HepG2 (cell line): ENCODE data around the gene MST1. TPM values are rescaled to one million over a fixed set of nuclear protein-coding genes. Genes with fewer than 3 reads are reported as not detected.

Experiments
- ATAC-seq: fragments of 200-7000 bp; cut with Tn5 transposase; 3 replicates; pipeline ENCODE4 v1.9.1; 2020; ENCODE audit warnings: mild to moderate bottlenecking, moderate library complexity
- BruUV-seq: library from RNA; stranded (reverse); fragments of 400-500 nt; replicated peaks from 2 replicates; lab custom pipeline; 2021; lab: Mats Ljungman, UMichigan
- CTCF ChIA-PET: fragments of 300-600 bp; formaldehyde crosslinking; extraction: SDS; loops from one replicate; lab custom pipeline; 2021; ENCODE audit warnings: low total read pairs, inconsistent platforms, low intra/inter-chr PET ratio; lab: Yijun Ruan, JAX
- POLR2A ChIA-PET: fragments of 350-600 bp; sonication (Branson Sonifier 250); formaldehyde crosslinking; loops from one replicate; lab custom pipeline; 2020; ENCODE audit warnings: antibody characterized with exemption, inconsistent platforms; lab: Yijun Ruan, JAX
- DNase-seq: peaks from one replicate; pipeline ENCODE4 v3.0.0-alpha.2; 2015; ENCODE audit warnings: low spot score
- FAIRE-seq: peaks from 3 replicates; lab custom pipeline; 2011; peaks lifted over from hg19 to GRCh38; lab: Jason Lieb, UNC
- H2AFZ ChIP-seq: one replicate; pipeline ENCODE4 v1.6.1; 2011; ENCODE audit warnings: low read length, inconsistent platforms
- H3K27ac ChIP-seq: fragments of 300-600 bp; 3 replicates; pipeline ENCODE4 v1.8.0; 2011; ENCODE audit warnings: mixed run types, mild to moderate bottlenecking, mixed read lengths, low read length, inconsistent platforms; ENCODE audit not compliant: insufficient read depth; ENCODE audit errors: extremely low read length
- H3K27me3 ChIP-seq, 2 experiments: fragments of 200-600 bp in 1 of 2; 2 replicates in 1 of 2; 3 replicates in 1 of 2; pipeline versions ENCODE4 v1.6.0 to v1.8.0; 2011; ENCODE audit warnings: low read length in 2 of 2, mild to moderate bottlenecking in 2 of 2, moderate library complexity in 2 of 2, inconsistent platforms in 1 of 2; ENCODE audit not compliant: insufficient read depth in 2 of 2, control insufficient read depth in 1 of 2
- H3K36me3 ChIP-seq, 2 experiments: fragments of 200-600 bp in 1 of 2; replicated peaks in 1 of 2; 2 replicates in 1 of 2; 3 replicates in 1 of 2; pipeline versions ENCODE4 v1.5.1 to v1.8.0; 2011; ENCODE audit warnings: low read length in 2 of 2, inconsistent platforms in 1 of 2; ENCODE audit not compliant: insufficient read depth in 2 of 2, control insufficient read depth in 1 of 2
- H3K4me1 ChIP-seq: 2 replicates; pipeline ENCODE4 v1.5.1; 2012; ENCODE audit warnings: low read length, inconsistent platforms; ENCODE audit not compliant: insufficient read depth
- H3K4me2 ChIP-seq: 2 replicates; pipeline ENCODE4 v1.6.0; 2011; ENCODE audit warnings: low read depth, low read length, inconsistent platforms
- H3K4me3 ChIP-seq, 3 experiments: fragments of 200-600 bp in 1 of 3; sonication (generic), shearing (Covaris generic) in 1 of 3; replicated peaks in 1 of 3; 2 replicates each; pipeline ENCODE4 v1.5.1; 2011 to 2016; ENCODE audit warnings: low read length in 3 of 3, inconsistent platforms in 2 of 3, low read depth in 2 of 3, mild to moderate bottlenecking in 2 of 3, control low read depth in 1 of 3, mixed read lengths in 1 of 3; ENCODE audit not compliant: insufficient read depth in 1 of 3
- H3K79me2 ChIP-seq: one replicate; pipeline ENCODE4 v1.6.1; 2011; ENCODE audit warnings: low read length, inconsistent platforms; ENCODE audit not compliant: insufficient read depth
- H3K9ac ChIP-seq: 2 replicates; pipeline ENCODE4 v1.6.0; 2011; ENCODE audit warnings: mild to moderate bottlenecking, low read depth, low read length, inconsistent platforms; ENCODE audit not compliant: insufficient read depth
- H3K9me3 ChIP-seq: 2 replicates; pipeline ENCODE4 v1.5.1; 2012; ENCODE audit warnings: mild to moderate bottlenecking, low read length
- H4K20me1 ChIP-seq: 2 replicates; pipeline ENCODE4 v1.6.0; 2011; ENCODE audit warnings: inconsistent platforms, mild to moderate bottlenecking, low read length, moderate library complexity; ENCODE audit not compliant: insufficient read depth
- HNRNPH1 ChIP-seq: fragments of 200-400 bp; formaldehyde crosslinking; optimal IDR thresholded peaks from 2 replicates; pipeline ENCODE3; 2017; ENCODE audit warnings: mild to moderate bottlenecking, low read depth, low read length
- IKZF1 ChIP-seq: fragments of 450-650 bp; IDR thresholded peaks from 2 replicates; pipeline ENCODE4 v1.7.1; 2016
- REPIN1 ChIP-seq: sonication (generic); formaldehyde crosslinking; IDR thresholded peaks from 2 replicates; pipeline ENCODE4 v1.8.0; 2022; ENCODE audit warnings: missing genetic modification reagents, low read depth, mild to moderate bottlenecking, borderline replicate concordance
- SNAI1 ChIP-seq: sonication (generic); formaldehyde crosslinking; IDR thresholded peaks from 2 replicates; pipeline ENCODE4 v1.5.0; 2020; ENCODE audit warnings: mild to moderate bottlenecking, missing genetic modification reagents, borderline replicate concordance
- SPEN ChIP-seq: sonication (generic); formaldehyde crosslinking; IDR thresholded peaks from 2 replicates; pipeline ENCODE4 v1.5.1; 2020; ENCODE audit warnings: low read depth, mild to moderate bottlenecking, missing genetic modification reagents
- TCF7 ChIP-seq: sonication (generic); IDR thresholded peaks from 2 replicates; pipeline ENCODE4 v1.6.1; 2016; ENCODE audit warnings: antibody characterized with exemption, low read depth
- TMF1 ChIP-seq: sonication (generic); formaldehyde crosslinking; IDR thresholded peaks from 2 replicates; pipeline ENCODE4 v1.8.1; 2022; ENCODE audit warnings: low read depth, missing genetic modification reagents
- ZIK1 ChIP-seq: sonication (generic); formaldehyde crosslinking; IDR thresholded peaks from 2 replicates; pipeline ENCODE4 v1.5.0; 2020; ENCODE audit warnings: mild to moderate bottlenecking, low read depth, missing genetic modification reagents, borderline replicate concordance
- ZNF607 ChIP-seq: sonication (generic); formaldehyde crosslinking; IDR thresholded peaks from 2 replicates; pipeline ENCODE4 v1.5.1; 2020; ENCODE audit warnings: missing genetic modification reagents, mild to moderate bottlenecking, borderline replicate concordance
- ZNF891 ChIP-seq: sonication (generic); formaldehyde crosslinking; IDR thresholded peaks from 2 replicates; pipeline ENCODE4 v1.5.0; 2020; ENCODE audit warnings: mild to moderate bottlenecking, missing genetic modification reagents
- WGBS: methylation state at CpG from one replicate; pipeline ENCODE4 v1.1.6; 2017; ENCODE audit warnings: low lambda C conversion rate; 5-methylcytosine and 5-hydroxymethylcytosine counted together
- in situ Hi-C: cut with HindIII; loops from 2 replicates; pipeline ENCODE4 v1.10.0; 2017; ENCODE audit warnings: low pct_unique_long_range_greater_than_20kb; ENCODE audit not compliant: extremely low pct_ligation_motif_present
- intact Hi-C: fragments of 100-400 bp; cut with micrococcal nuclease; formaldehyde crosslinking; loops from one replicate; pipeline ENCODE4 v1.10.0; 2022; ENCODE audit not compliant: unreplicated experiment
- polyA plus RNA-seq, 8 experiments: library from polyadenylated mRNA; depleted of rRNA in 3 of 8; stranded (reverse) in 7 of 8; unstranded in 1 of 8; fragments of >200 nt; fragmentation: Illumina TruSeq in 4 of 8; extraction: Trizol in 4 of 8; gene quantifications; 2 replicates each; pipeline versions ENCODE4 v1.2.1 to v1.2.3, GENCODE V29; 2011 to 2016; ENCODE audit warnings: low read depth in 4 of 8, missing spikeins in 1 of 8, mixed read lengths in 1 of 8; ENCODE audit not compliant: insufficient read depth in 1 of 8
- total RNA-seq, 5 experiments: library from RNA; depleted of rRNA; stranded (reverse); fragments of >200 nt; fragmentation: Illumina TruSeq; extraction: Trizol; gene quantifications; 2 replicates each; pipeline ENCODE4 v1.2.3, GENCODE V29; 2016; ENCODE audit warnings: low read depth in 1 of 5
- TF ChIP-seq, protein P1 (sequence below): IDR thresholded peaks from 2 replicates; pipeline ENCODE4 v1.6.1; 2018; ENCODE audit warnings: missing genetic modification reagents
- TF ChIP-seq, protein P2 (sequence below): sonication (generic); formaldehyde crosslinking; IDR thresholded peaks from 2 replicates; pipeline ENCODE4 v1.4.0; 2020; ENCODE audit warnings: missing genetic modification reagents
- TF ChIP-seq, protein P3 (sequence below): sonication (generic); formaldehyde crosslinking; IDR thresholded peaks from 2 replicates; pipeline ENCODE4 v1.4.0; 2020; ENCODE audit warnings: low read depth, missing genetic modification reagents

The MST1 gene
- total and polyA plus RNA-seq, 2 of the 13 experiments (the other 11 are each of a cell fraction or from before 2014, with no cell fraction given) = 189 to 452 TPM

DNA sequence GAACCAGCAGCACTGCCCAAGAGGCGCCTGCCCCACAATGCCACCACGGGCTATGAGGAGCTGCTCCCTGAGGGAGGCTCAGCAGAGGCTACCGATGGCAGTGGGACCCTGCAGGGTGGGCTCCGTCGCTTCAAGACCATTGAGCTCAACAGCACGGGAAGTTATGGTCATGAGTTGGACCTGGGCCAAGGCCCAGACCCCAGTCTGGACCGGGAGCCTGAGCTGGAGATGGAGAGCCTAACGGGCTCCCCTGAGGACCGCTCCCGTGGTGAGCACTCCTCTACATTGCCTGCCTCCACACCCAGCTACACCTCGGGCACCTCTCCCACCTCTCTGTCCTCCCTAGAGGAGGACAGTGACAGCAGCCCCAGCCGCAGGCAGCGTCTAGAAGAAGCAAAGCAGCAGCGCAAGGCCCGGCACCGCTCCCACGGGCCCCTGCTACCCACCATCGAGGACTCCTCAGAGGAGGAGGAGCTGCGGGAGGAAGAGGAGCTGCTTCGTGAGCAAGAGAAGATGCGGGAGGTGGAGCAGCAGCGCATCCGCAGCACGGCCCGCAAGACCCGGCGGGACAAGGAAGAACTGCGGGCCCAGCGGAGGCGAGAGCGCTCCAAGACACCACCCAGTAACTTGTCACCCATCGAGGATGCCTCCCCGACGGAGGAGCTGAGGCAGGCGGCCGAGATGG lies 36.9 kb downstream of the MST1 start:
- Histone ChIP-seq H3K27ac (no peak overlapping the region), H3K36me3 (no peaks in the 10 kb centered on the region), H3K27me3 (no peaks in the 10 kb centered on the region), H3K4me3 (no peak overlapping the region), H3K9me3 (no peaks in the 10 kb centered on the region), H3K4me2 (no peak overlapping the region), H2AFZ (no peak overlapping the region), H4K20me1 (no peaks in the 10 kb centered on the region), H3K4me1 (peaks cover 30% of the 10 kb centered on the region), H3K79me2 (no peaks in the 10 kb centered on the region), H3K9ac (no peak overlapping the region)
- intact Hi-C loops (no loop called here), in situ Hi-C loops (no loop called here)
- CTCF ChIA-PET = no interaction called here
- POLR2A ChIA-PET = interaction anchor here (0.6 kb wide), 1 partner anchor 65 kb away, joined by 3 read pairs; no protein-coding TSS in a partner anchor
- 90% methylated on average over 21 of the region's 36 CpGs for WGBS
- TF ChIP-seq HNRNPH1 = no peak
- TF ChIP-seq TMF1 = no peak
- FAIRE-seq (no peak), ATAC-seq (no peak), DNase-seq (no peak)
- BruUV-seq = no TSS peak

DNA sequence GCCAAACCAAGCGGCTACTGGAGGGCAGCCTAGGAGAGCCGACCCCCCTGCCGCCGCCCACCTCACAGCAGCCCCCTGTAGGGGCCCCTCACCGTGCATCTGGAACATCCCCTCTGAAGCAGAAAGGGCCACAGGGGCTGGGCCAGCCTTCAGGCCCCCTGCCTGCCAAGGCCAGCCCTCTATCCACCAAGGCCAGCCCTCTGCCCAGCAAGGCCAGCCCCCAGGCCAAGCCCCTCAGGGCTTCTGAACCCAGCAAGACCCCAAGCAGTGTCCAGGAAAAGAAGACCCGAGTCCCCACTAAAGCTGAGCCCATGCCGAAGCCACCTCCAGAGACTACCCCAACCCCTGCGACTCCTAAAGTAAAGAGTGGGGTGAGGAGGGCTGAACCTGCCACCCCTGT lies 38.6 kb downstream of the MST1 start:
- Histone ChIP-seq H3K4me2 (no peak overlapping the region), H3K27me3 (no peaks in the 10 kb centered on the region), H3K9me3 (no peaks in the 10 kb centered on the region), H3K27ac (no peak overlapping the region), H3K79me2 (no peaks in the 10 kb centered on the region), H3K4me3 (no peak overlapping the region), H3K4me1 (peaks cover 33% of the 10 kb centered on the region), H4K20me1 (no peaks in the 10 kb centered on the region), H2AFZ (no peak overlapping the region), H3K36me3 (no peaks in the 10 kb centered on the region), H3K9ac (no peak overlapping the region)
- BruUV-seq = no TSS peak
- CTCF ChIA-PET = no interaction called here
- POLR2A ChIA-PET = no interaction called here
- FAIRE-seq (no peak), DNase-seq (no peak), ATAC-seq (no peak)
- intact Hi-C loops = no loop called here
- WGBS = 91% methylated on average over 8 of the region's 8 CpGs
- in situ Hi-C loops = no loop called here
- TF ChIP-seq ZNF607 = no peak
- TF ChIP-seq, protein P1, sequence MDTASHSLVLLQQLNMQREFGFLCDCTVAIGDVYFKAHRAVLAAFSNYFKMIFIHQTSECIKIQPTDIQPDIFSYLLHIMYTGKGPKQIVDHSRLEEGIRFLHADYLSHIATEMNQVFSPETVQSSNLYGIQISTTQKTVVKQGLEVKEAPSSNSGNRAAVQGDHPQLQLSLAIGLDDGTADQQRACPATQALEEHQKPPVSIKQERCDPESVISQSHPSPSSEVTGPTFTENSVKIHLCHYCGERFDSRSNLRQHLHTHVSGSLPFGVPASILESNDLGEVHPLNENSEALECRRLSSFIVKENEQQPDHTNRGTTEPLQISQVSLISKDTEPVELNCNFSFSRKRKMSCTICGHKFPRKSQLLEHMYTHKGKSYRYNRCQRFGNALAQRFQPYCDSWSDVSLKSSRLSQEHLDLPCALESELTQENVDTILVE (CRISPR knock-in tag) = no peak
- TF ChIP-seq ZNF891 (CRISPR knock-in tag) = no peak
- no peak for TF ChIP-seq TCF7
- TF ChIP-seq, protein P2, sequence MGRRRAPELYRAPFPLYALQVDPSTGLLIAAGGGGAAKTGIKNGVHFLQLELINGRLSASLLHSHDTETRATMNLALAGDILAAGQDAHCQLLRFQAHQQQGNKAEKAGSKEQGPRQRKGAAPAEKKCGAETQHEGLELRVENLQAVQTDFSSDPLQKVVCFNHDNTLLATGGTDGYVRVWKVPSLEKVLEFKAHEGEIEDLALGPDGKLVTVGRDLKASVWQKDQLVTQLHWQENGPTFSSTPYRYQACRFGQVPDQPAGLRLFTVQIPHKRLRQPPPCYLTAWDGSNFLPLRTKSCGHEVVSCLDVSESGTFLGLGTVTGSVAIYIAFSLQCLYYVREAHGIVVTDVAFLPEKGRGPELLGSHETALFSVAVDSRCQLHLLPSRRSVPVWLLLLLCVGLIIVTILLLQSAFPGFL (CRISPR knock-in tag) = no peak
- no peak for TF ChIP-seq ZIK1
- TF ChIP-seq REPIN1 (CRISPR knock-in tag) = no peak
- no peak for TF ChIP-seq IKZF1
- TF ChIP-seq, protein P3, sequence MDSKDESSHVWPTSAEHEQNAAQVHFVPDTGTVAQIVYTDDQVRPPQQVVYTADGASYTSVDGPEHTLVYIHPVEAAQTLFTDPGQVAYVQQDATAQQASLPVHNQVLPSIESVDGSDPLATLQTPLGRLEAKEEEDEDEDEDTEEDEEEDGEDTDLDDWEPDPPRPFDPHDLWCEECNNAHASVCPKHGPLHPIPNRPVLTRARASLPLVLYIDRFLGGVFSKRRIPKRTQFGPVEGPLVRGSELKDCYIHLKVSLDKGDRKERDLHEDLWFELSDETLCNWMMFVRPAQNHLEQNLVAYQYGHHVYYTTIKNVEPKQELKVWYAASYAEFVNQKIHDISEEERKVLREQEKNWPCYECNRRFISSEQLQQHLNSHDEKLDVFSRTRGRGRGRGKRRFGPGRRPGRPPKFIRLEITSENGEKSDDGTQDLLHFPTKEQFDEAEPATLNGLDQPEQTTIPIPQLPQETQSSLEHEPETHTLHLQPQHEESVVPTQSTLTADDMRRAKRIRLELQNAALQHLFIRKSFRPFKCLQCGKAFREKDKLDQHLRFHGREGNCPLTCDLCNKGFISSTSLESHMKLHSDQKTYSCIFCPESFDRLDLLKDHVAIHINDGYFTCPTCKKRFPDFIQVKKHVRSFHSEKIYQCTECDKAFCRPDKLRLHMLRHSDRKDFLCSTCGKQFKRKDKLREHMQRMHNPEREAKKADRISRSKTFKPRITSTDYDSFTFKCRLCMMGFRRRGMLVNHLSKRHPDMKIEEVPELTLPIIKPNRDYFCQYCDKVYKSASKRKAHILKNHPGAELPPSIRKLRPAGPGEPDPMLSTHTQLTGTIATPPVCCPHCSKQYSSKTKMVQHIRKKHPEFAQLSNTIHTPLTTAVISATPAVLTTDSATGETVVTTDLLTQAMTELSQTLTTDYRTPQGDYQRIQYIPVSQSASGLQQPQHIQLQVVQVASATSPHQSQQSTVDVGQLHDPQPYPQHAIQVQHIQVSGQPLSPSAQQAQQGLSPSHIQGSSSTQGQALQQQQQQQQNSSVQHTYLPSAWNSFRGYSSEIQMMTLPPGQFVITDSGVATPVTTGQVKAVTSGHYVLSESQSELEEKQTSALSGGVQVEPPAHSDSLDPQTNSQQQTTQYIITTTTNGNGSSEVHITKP = no peak
- no peak for TF ChIP-seq SNAI1 (CRISPR knock-in tag)
- TF ChIP-seq SPEN (CRISPR knock-in tag) = no peak
